GM12878 (cell line): ENCODE data around the gene PRCP. TPM values are rescaled to one million over a fixed set of nuclear protein-coding genes. Genes with fewer than 3 reads are reported as not detected.

Source experiments
- ATAC-seq: fragments of 200-7000 bp; cut with Tn5 transposase; 3 replicates; pipeline ENCODE4 v1.9.1; 2020; ENCODE audit warnings: mild to moderate bottlenecking, moderate library complexity
- BruUV-seq: library from RNA; stranded (reverse); fragments of 400-500 nt; replicated peaks from 2 replicates; lab custom pipeline; 2021; lab: Mats Ljungman, UMichigan
- CTCF ChIA-PET: fragments of 300-600 bp; sonication (Branson Sonifier 250); formaldehyde crosslinking; extraction: SDS; loops from one replicate; lab custom pipeline; 2021; ENCODE audit warnings: inconsistent platforms; lab: Yijun Ruan, JAX
- POLR2A ChIA-PET: fragments of 350-600 bp; formaldehyde crosslinking; extraction: SDS; loops from one replicate; lab custom pipeline; 2021; ENCODE audit warnings: inconsistent platforms; lab: Charles Lee
- RAD21 ChIA-PET: fragments of 300-600 bp; sonication (Branson Sonifier 250); formaldehyde crosslinking; loops from one replicate; lab custom pipeline; 2023; ENCODE audit warnings: antibody characterized with exemption; ENCODE audit not compliant: unreplicated experiment; lab: Charles Lee
- SMC1A ChIA-PET: fragments of 300-600 bp; sonication (Branson Sonifier 250); formaldehyde crosslinking; loops from one replicate; lab custom pipeline; 2023; ENCODE audit not compliant: unreplicated experiment, uncharacterized antibody; lab: Charles Lee
- DNase-seq: peaks from one replicate; pipeline ENCODE4 v3.0.0-alpha.2; 2011; ENCODE audit warnings: low read depth, low spot score
- FAIRE-seq: peaks from 3 replicates; lab custom pipeline; 2011; peaks lifted over from hg19 to GRCh38; lab: Jason Lieb, UNC
- H2AFZ ChIP-seq: 2 replicates; pipeline ENCODE4 v1.6.0; 2011; ENCODE audit warnings: low read depth, low read length, control low read depth; ENCODE audit not compliant: control insufficient read depth
- H3K27ac ChIP-seq: 2 replicates; pipeline ENCODE4 v1.5.1; 2011; ENCODE audit warnings: control low read depth; ENCODE audit not compliant: control insufficient read depth, insufficient read depth
- H3K27me3 ChIP-seq, 2 experiments: replicated peaks in 1 of 2; 2 replicates each; pipeline versions ENCODE4 v1.6.0 to v1.6.1; 2011; ENCODE audit warnings: low read length in 1 of 2; ENCODE audit not compliant: control insufficient read depth in 2 of 2, insufficient read depth in 2 of 2
- H3K36me3 ChIP-seq, 2 experiments: 2 replicates each; pipeline ENCODE4 v1.5.1; 2011; ENCODE audit warnings: low read length in 1 of 2; ENCODE audit not compliant: control insufficient read depth in 2 of 2, insufficient read depth in 2 of 2
- H3K4me1 ChIP-seq: 2 replicates; pipeline ENCODE4 v1.6.1; 2011; ENCODE audit warnings: mild to moderate bottlenecking, low read length, moderate library complexity, mixed read lengths; ENCODE audit not compliant: control insufficient read depth, insufficient read depth
- H3K4me2 ChIP-seq: 2 replicates; pipeline ENCODE4 v1.6.0; 2011; ENCODE audit warnings: control low read depth; ENCODE audit not compliant: control insufficient read depth, insufficient read depth
- H3K4me3 ChIP-seq: fragments of 200-600 bp; sonication (generic); 2 replicates; pipeline ENCODE4 v1.5.1; 2016
- H3K79me2 ChIP-seq: 2 replicates; pipeline ENCODE4 v1.6.0; 2011; ENCODE audit warnings: low read length; ENCODE audit not compliant: control insufficient read depth, insufficient read depth
- H3K9ac ChIP-seq: 2 replicates; pipeline ENCODE4 v1.8.0; 2011; ENCODE audit warnings: low read length, control low read depth, mixed read lengths; ENCODE audit not compliant: control insufficient read depth, insufficient read depth
- H3K9me3 ChIP-seq: replicated peaks from 3 replicates; pipeline ENCODE4 v1.5.1; 2011; ENCODE audit warnings: mild to moderate bottlenecking, low read length; ENCODE audit not compliant: control insufficient read depth, insufficient read depth
- H4K20me1 ChIP-seq: 2 replicates; pipeline ENCODE4 v1.6.0; 2011; ENCODE audit not compliant: control insufficient read depth, insufficient read depth
- CBX3 ChIP-seq: fragments of 200-600 bp; sonication (generic); IDR thresholded peaks from 2 replicates; pipeline ENCODE4 v1.6.1; 2016; ENCODE audit warnings: low read depth, borderline replicate concordance
- CHD4 ChIP-seq: fragments of 200-600 bp; sonication (generic); IDR thresholded peaks from 2 replicates; pipeline ENCODE4 v1.6.1; 2016; ENCODE audit warnings: mild to moderate bottlenecking
- IRF3 ChIP-seq: fragments of 450-650 bp; IDR thresholded peaks from 2 replicates; pipeline ENCODE4 v1.6.1; 2014; ENCODE audit warnings: mild to moderate bottlenecking
- NFIC ChIP-seq: IDR thresholded peaks from 2 replicates; pipeline ENCODE4 v1.6.1; 2012; ENCODE audit warnings: low read depth, mild to moderate bottlenecking, inconsistent platforms, low read length, moderate library complexity
- ZNF217 ChIP-seq: fragments of 450-650 bp; IDR thresholded peaks from 2 replicates; pipeline ENCODE4 v1.6.1; 2017; ENCODE audit warnings: antibody characterized with exemption, mild to moderate bottlenecking
- WGBS: methylation state at CpG from one replicate; pipeline ENCODE4 v1.1.6; 2016; ENCODE audit warnings: low lambda C conversion rate; ENCODE audit not compliant: insufficient replicate concordance, insufficient coverage; ENCODE audit errors: missing lambda C conversion rate; 5-methylcytosine and 5-hydroxymethylcytosine counted together
- in situ Hi-C: fragments of 300-500 bp; cut with MboI; formaldehyde crosslinking; loops from 9 replicates; pipeline ENCODE4 v1.14.3; 2018; ENCODE audit warnings: mixed read lengths
- intact Hi-C: fragments of 100-400 bp; cut with micrococcal nuclease; formaldehyde crosslinking; loops from one replicate; pipeline ENCODE4 v1.14.2; 2022; ENCODE audit not compliant: unreplicated experiment
- polyA plus RNA-seq, 11 experiments: library from polyadenylated mRNA; depleted of rRNA in 4 of 11; unstranded in 6 of 11; stranded (reverse) in 5 of 11; fragments of >200 nt; fragmentation: Nextera tagmentation in 4 of 11; fragmentation: Illumina TruSeq in 1 of 11; extraction: Ambion mirVana in 4 of 11; extraction: Trizol in 1 of 11; gene quantifications; 1 replicate in 1 of 11; 2 replicates in 10 of 11; pipeline versions ENCODE4 v1.2.1 to v1.2.3, GENCODE V29; 2011 to 2016; ENCODE audit warnings: inconsistent platforms in 2 of 11, missing spikeins in 2 of 11, low read depth in 1 of 11
- total RNA-seq, 4 experiments: library from RNA; depleted of rRNA in 3 of 4; stranded (reverse); fragments of >200 nt in 3 of 4; fragmentation: Illumina TruSeq in 1 of 4; extraction: Trizol in 1 of 4; gene quantifications; 2 replicates each; pipeline versions ENCODE4 v1.2.1 to v1.2.3, GENCODE V29; 2013 to 2021
- TF ChIP-seq, protein P1 (sequence below): IDR thresholded peaks from 2 replicates; pipeline ENCODE4 v1.6.1; 2011; ENCODE audit warnings: low read depth, low read length, improper control_type of control experiment, borderline replicate concordance

Gene PRCP
- total and polyA plus RNA-seq, 10 of the 15 experiments (the other 5 are each of a cell fraction or from before 2014, with no cell fraction given) = 14.9 to 43.6 (median 20.0) TPM

DNA sequence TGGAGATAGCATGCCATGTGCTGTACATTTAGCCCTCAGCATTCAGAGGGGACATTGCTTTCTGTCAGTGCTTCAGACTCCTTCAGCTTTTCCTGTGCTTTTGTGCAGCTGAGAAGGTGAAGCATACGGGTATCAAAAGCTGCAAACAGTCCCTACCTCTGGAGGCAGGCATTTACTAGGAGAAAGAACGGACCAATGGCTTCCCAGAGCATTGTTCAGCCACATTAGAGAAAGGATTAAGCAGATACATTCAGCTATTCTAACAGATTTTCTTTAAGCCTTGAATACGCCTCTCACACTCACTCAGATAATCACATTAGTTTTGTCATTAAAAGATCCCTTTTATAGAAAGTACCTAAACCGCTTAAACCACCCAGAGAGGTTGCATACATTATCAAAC lies 85.9 kb downstream of the PRCP start:
- CTCF ChIA-PET = no interaction called here
- intact Hi-C loops = no loop called here
- no TSS peak for BruUV-seq
- H2AFZ ChIP-seq = no peak overlapping the region
- TF ChIP-seq NFIC (no peak), CBX3 (no peak), ZNF217 (no peak), IRF3 (no peak), CHD4 (no peak)
- TF ChIP-seq, protein P1, sequence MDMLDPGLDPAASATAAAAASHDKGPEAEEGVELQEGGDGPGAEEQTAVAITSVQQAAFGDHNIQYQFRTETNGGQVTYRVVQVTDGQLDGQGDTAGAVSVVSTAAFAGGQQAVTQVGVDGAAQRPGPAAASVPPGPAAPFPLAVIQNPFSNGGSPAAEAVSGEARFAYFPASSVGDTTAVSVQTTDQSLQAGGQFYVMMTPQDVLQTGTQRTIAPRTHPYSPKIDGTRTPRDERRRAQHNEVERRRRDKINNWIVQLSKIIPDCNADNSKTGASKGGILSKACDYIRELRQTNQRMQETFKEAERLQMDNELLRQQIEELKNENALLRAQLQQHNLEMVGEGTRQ = no peak
- TF ChIP-seq, all 136 proteins: peak for 0
- WGBS = 28% methylated on average over 4 of the region's 4 CpGs
- ATAC-seq (no peak), DNase-seq (no peak), FAIRE-seq (no peak)
- no peak overlapping the region for H3K27ac ChIP-seq
- ChIA-PET RAD21 (no interaction called here), POLR2A (interaction anchor here (0.7 kb wide), 1 partner anchor 435 kb away, joined by 6 read pairs; no protein-coding TSS in a partner anchor), SMC1A (no interaction called here)
- H4K20me1 ChIP-seq = no peaks in the 10 kb centered on the region
- in situ Hi-C loops = no loop called here
- H3K9me3 ChIP-seq = no peaks in the 10 kb centered on the region
- no peak overlapping the region for H3K4me3 ChIP-seq
- H3K4me2 ChIP-seq = no peak overlapping the region
- H3K79me2 ChIP-seq = no peaks in the 10 kb centered on the region
- H3K27me3 ChIP-seq = no peaks in the 10 kb centered on the region; a peak in 1 of 4 replicates
- H3K36me3 ChIP-seq = no peaks in the 10 kb centered on the region
- H3K9ac ChIP-seq = no peak overlapping the region
- H3K4me1 ChIP-seq = no peaks in the 10 kb centered on the region
